K562 (cell line): Measurements from ENCODE around the gene CCDC184. TPM values are rescaled to one million over a fixed set of nuclear protein-coding genes. Genes with fewer than 3 reads are reported as not detected.

ENCODE experiments used
- FOXK1 ChIP-seq: sonication (generic); formaldehyde crosslinking; IDR thresholded peaks from 2 replicates; pipeline ENCODE4 v1.8.0; 2022; ENCODE audit warnings: missing genetic modification reagents, mild to moderate bottlenecking, borderline replicate concordance
- HMG20A ChIP-seq: fragments of 450-650 bp; formaldehyde crosslinking; conservative IDR thresholded peaks from 2 replicates; pipeline ENCODE4 v1.4.0; 2020; ENCODE audit warnings: mild to moderate bottlenecking, mixed read lengths
- MEF2A ChIP-seq: IDR thresholded peaks from 2 replicates; pipeline ENCODE4 v1.6.1; 2011; ENCODE audit warnings: low read depth, mild to moderate bottlenecking, low read length, moderate library complexity; ENCODE audit not compliant: control insufficient read depth
- MTA1 ChIP-seq: fragments of 450-650 bp; IDR thresholded peaks from 2 replicates; pipeline ENCODE4 v1.6.1; 2017; ENCODE audit warnings: borderline replicate concordance
- RAD21 ChIP-seq, 2 experiments: fragments of 250-450 bp in 1 of 2; fragments of 450-650 bp in 1 of 2; sonication (Bioruptor Pico) in 1 of 2; formaldehyde crosslinking in 1 of 2; IDR thresholded peaks in 1 of 2; conservative IDR thresholded peaks in 1 of 2; 2 replicates each; pipeline versions ENCODE4 v1.4.0 to v1.8.0; 2020 to 2022; ENCODE audit warnings: mild to moderate bottlenecking in 2 of 2, moderate library complexity in 1 of 2
- RBBP5 ChIP-seq: fragments of 200-600 bp; sonication (generic); IDR thresholded peaks from 2 replicates; pipeline ENCODE4 v1.6.1; 2012; ENCODE audit warnings: borderline replicate concordance, mild to moderate bottlenecking, low read length, control low read depth, inconsistent platforms; ENCODE audit not compliant: insufficient read depth, poor library complexity, severe bottlenecking
- SMAD3 ChIP-seq: fragments of 450-650 bp; formaldehyde crosslinking; conservative IDR thresholded peaks from 2 replicates; pipeline ENCODE4 v1.4.0; 2020; ENCODE audit warnings: mild to moderate bottlenecking
- SRSF3 ChIP-seq: fragments of 200-400 bp; formaldehyde crosslinking; IDR thresholded peaks from 2 replicates; pipeline ENCODE4 v1.6.1; 2016; ENCODE audit warnings: mild to moderate bottlenecking, low read length, moderate library complexity; ENCODE audit not compliant: insufficient read depth
- TCF7 ChIP-seq: sonication (generic); IDR thresholded peaks from 2 replicates; pipeline ENCODE4 v1.6.1; 2016; ENCODE audit warnings: antibody characterized with exemption, borderline replicate concordance
- YY1 ChIP-seq, 3 experiments: IDR thresholded peaks; 2 replicates each; pipeline ENCODE4 v1.6.1; 2011; ENCODE audit warnings: low read length in 2 of 3, mild to moderate bottlenecking in 2 of 3, moderate library complexity in 2 of 3, borderline replicate concordance in 1 of 3, control low read depth in 1 of 3, low read depth in 1 of 3; ENCODE audit not compliant: insufficient read depth in 3 of 3, insufficient replicate concordance in 2 of 3, control insufficient read depth in 1 of 3, insufficient read length in 1 of 3; ENCODE audit errors: extremely low read depth in 1 of 3
- ZBTB1 ChIP-seq: sonication (generic); formaldehyde crosslinking; IDR thresholded peaks from 2 replicates; pipeline ENCODE4 v1.8.1; 2023; ENCODE audit warnings: missing genetic modification reagents, low read depth, mild to moderate bottlenecking, borderline replicate concordance
- ZBTB17 ChIP-seq: fragments of 450-650 bp; formaldehyde crosslinking; IDR thresholded peaks from 2 replicates; pipeline ENCODE4 v1.4.0; 2020; ENCODE audit warnings: mild to moderate bottlenecking
- ZNF175 ChIP-seq: fragments of 200-800 bp; sonication (Bioruptor generic); IDR thresholded peaks from 2 replicates; pipeline ENCODE4 v1.6.1; 2016; ENCODE audit warnings: low read depth, mild to moderate bottlenecking, missing genetic modification characterization, missing compliant biosample characterization
- ZNF354B ChIP-seq: fragments of 250-450 bp; sonication (Bioruptor Pico); IDR thresholded peaks from 2 replicates; pipeline ENCODE4 v1.4.0; 2020
- ZNF436 ChIP-seq: fragments of 250-450, 450-650 bp; sonication (Bioruptor Pico); formaldehyde crosslinking; IDR thresholded peaks from 2 replicates; pipeline ENCODE4 v1.7.0; 2020; ENCODE audit warnings: mild to moderate bottlenecking
- ZNF717 ChIP-seq: fragments of 250-450 bp; sonication (Bioruptor Pico); IDR thresholded peaks from 2 replicates; pipeline ENCODE4 v1.5.0; 2021
- polyA plus RNA-seq, 8 experiments: library from polyadenylated mRNA; depleted of rRNA in 4 of 8; stranded (reverse) in 5 of 8; unstranded in 3 of 8; fragments of >200 nt; fragmentation: Nextera tagmentation in 2 of 8; fragmentation: Illumina TruSeq in 1 of 8; extraction: Ambion mirVana in 2 of 8; extraction: Trizol in 1 of 8; gene quantifications; 2 replicates each; pipeline versions ENCODE4 v1.2.1 to v1.2.3, GENCODE V29; 2011 to 2014; ENCODE audit warnings: inconsistent platforms in 1 of 8, missing spikeins in 1 of 8
- total RNA-seq, 7 experiments: library from RNA; depleted of rRNA in 6 of 7; stranded (reverse); fragments of >200 nt in 6 of 7; fragmentation: Illumina TruSeq in 2 of 7; extraction: Trizol in 2 of 7; gene quantifications; 2 replicates each; pipeline versions ENCODE4 v1.2.1 to v1.2.3, GENCODE V29; 2011 to 2021; ENCODE audit warnings: low replicate concordance in 1 of 7
- TF ChIP-seq, protein P1 (sequence below): fragments of 450-650 bp; conservative IDR thresholded peaks from 2 replicates; pipeline ENCODE4 v1.6.1; 2016; ENCODE audit warnings: missing genetic modification characterization, low read depth, mild to moderate bottlenecking, missing compliant biosample characterization, moderate library complexity
- TF ChIP-seq, protein P2 (sequence below): IDR thresholded peaks from 2 replicates; pipeline ENCODE4 v1.6.1; 2016; ENCODE audit warnings: missing genetic modification characterization, missing compliant biosample characterization
- TF ChIP-seq, protein P3 (sequence below): fragments of 450-650 bp; IDR thresholded peaks from 2 replicates; pipeline ENCODE4 v1.6.1; 2018; ENCODE audit warnings: mild to moderate bottlenecking, low read depth; ENCODE audit not compliant: partially characterized antibody
- TF ChIP-seq, protein P4 (sequence below): fragments of 450-650 bp; IDR thresholded peaks from 2 replicates; pipeline ENCODE4 v1.6.1; 2016; ENCODE audit warnings: borderline replicate concordance

Gene CCDC184
- total and polyA plus RNA-seq, 9 of the 15 experiments (the other 6 are each of a cell fraction or from before 2014, with no cell fraction given): 0.09 TPM; not detected in 8

- TF ChIP-seq, protein P1, sequence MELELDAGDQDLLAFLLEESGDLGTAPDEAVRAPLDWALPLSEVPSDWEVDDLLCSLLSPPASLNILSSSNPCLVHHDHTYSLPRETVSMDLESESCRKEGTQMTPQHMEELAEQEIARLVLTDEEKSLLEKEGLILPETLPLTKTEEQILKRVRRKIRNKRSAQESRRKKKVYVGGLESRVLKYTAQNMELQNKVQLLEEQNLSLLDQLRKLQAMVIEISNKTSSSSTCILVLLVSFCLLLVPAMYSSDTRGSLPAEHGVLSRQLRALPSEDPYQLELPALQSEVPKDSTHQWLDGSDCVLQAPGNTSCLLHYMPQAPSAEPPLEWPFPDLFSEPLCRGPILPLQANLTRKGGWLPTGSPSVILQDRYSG (tag): no peak
- TF ChIP-seq HMG20A (no peak), MEF2A (no peak), RAD21 (CRISPR knock-in tag; conservative IDR thresholded peaks at IDR 0.05 in 1 of 2, IDR thresholded peaks at IDR 0.05 in 1 of 2) (peak in 1 of 2 experiments; percentile 43; a peak in 2 of 4 replicates), ZNF175 (CRISPR knock-in tag) (no peak), ZNF354B (CRISPR knock-in tag) (no peak), YY1 (IDR thresholded peaks at IDR 0.05; ENCODE audit: borderline replicate concordance in 1 of 3, control insufficient read depth in 1 of 3, extremely low read depth in 1 of 3, insufficient read depth in 3 of 3, insufficient read length in 1 of 3, insufficient replicate concordance in 2 of 3, low read depth in 1 of 3, low read length in 2 of 3) (no peak), ZBTB17 (CRISPR knock-in tag) (no peak), ZNF717 (no peak), RBBP5 (no peak), SRSF3 (no peak), SMAD3 (CRISPR knock-in tag) (no peak), FOXK1 (CRISPR knock-in tag) (no peak), ZNF436 (CRISPR knock-in tag) (no peak), MTA1 (no peak), ZBTB1 (CRISPR knock-in tag) (no peak), TCF7 (no peak)
- TF ChIP-seq, protein P2, sequence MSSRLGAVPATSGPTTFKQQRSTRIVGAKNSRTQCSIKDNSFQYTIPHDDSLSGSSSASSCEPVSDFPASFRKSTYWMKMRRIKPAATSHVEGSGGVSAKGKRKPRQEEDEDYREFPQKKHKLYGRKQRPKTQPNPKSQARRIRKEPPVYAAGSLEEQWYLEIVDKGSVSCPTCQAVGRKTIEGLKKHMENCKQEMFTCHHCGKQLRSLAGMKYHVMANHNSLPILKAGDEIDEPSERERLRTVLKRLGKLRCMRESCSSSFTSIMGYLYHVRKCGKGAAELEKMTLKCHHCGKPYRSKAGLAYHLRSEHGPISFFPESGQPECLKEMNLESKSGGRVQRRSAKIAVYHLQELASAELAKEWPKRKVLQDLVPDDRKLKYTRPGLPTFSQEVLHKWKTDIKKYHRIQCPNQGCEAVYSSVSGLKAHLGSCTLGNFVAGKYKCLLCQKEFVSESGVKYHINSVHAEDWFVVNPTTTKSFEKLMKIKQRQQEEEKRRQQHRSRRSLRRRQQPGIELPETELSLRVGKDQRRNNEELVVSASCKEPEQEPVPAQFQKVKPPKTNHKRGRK: no peak
- TF ChIP-seq, protein P3, sequence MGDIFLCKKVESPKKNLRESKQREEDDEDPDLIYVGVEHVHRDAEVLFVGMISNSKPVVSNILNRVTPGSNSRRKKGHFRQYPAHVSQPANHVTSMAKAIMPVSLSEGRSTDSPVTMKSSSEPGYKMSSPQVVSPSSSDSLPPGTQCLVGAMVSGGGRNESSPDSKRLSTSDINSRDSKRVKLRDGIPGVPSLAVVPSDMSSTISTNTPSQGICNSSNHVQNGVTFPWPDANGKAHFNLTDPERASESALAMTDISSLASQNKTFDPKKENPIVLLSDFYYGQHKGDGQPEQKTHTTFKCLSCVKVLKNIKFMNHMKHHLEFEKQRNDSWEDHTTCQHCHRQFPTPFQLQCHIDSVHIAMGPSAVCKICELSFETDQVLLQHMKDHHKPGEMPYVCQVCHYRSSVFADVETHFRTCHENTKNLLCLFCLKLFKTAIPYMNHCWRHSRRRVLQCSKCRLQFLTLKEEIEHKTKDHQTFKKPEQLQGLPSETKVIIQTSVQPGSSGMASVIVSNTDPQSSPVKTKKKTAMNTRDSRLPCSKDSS: no peak
- TF ChIP-seq, protein P4, sequence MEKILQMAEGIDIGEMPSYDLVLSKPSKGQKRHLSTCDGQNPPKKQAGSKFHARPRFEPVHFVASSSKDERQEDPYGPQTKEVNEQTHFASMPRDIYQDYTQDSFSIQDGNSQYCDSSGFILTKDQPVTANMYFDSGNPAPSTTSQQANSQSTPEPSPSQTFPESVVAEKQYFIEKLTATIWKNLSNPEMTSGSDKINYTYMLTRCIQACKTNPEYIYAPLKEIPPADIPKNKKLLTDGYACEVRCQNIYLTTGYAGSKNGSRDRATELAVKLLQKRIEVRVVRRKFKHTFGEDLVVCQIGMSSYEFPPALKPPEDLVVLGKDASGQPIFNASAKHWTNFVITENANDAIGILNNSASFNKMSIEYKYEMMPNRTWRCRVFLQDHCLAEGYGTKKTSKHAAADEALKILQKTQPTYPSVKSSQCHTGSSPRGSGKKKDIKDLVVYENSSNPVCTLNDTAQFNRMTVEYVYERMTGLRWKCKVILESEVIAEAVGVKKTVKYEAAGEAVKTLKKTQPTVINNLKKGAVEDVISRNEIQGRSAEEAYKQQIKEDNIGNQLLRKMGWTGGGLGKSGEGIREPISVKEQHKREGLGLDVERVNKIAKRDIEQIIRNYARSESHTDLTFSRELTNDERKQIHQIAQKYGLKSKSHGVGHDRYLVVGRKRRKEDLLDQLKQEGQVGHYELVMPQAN: no peak
Observed at GRCh38 chr12:48183091-48183875, at the start of gene CCDC184 (continued).
